Upper lobe of left lung (tissue), 6 donors: ENCODE results near the gene GGT6. TPM values are rescaled to one million over a fixed set of nuclear protein-coding genes. Genes with fewer than 3 reads are reported as not detected.
"Not testable (repeated sequence)": the region's sequence is repeated elsewhere in the genome, so short reads cannot be mapped to it uniquely, and the experiment has no call there.

ENCODE experiments used
- ATAC-seq, 2 donors: fragments of 200-7000 bp; cut with Tn5 transposase; one replicate each; pipeline ENCODE4 v1.9.1; 2022; ENCODE audit warnings: mild to moderate bottlenecking in 2 of 2, moderate library complexity in 2 of 2; ENCODE audit not compliant: low FRiP score in 2 of 2
- DNase-seq, 2 donors: peaks; one replicate each; pipeline ENCODE4 v3.0.0-alpha.2; 2019 to 2020
- H3K27ac ChIP-seq, 4 donors: fragments of 200-600 bp; sonication (generic); one replicate each; pipeline ENCODE4 v1.5.1; 2016 to 2019
- H3K27me3 ChIP-seq, 4 donors: fragments of 200-600 bp; sonication (generic); one replicate each; pipeline ENCODE4 v1.5.1; 2017 to 2019
- H3K36me3 ChIP-seq, 4 donors: fragments of 200-600 bp; sonication (generic); one replicate each; pipeline ENCODE4 v1.5.1; 2016 to 2019
- H3K4me1 ChIP-seq, 4 donors: fragments of 200-600 bp; sonication (generic); one replicate each; pipeline ENCODE4 v1.5.1; 2018 to 2019
- H3K4me3 ChIP-seq, 4 donors: fragments of 200-600 bp; sonication (generic); one replicate each; pipeline ENCODE4 v1.5.1; 2017 to 2019; ENCODE audit warnings: mild to moderate bottlenecking in 2 of 4, moderate library complexity in 1 of 4
- H3K9me3 ChIP-seq, 4 donors: fragments of 200-600 bp; sonication (generic); one replicate each; pipeline ENCODE4 v1.5.1; 2018 to 2019
- EP300 ChIP-seq, 4 donors: sonication (generic); formaldehyde crosslinking; IDR thresholded peaks; one replicate each; pipeline ENCODE4 v1.5.1; 2017; ENCODE audit warnings: antibody characterized with exemption in 4 of 4, control low read depth in 2 of 4
- POLR2A ChIP-seq, 4 donors: fragments of 450-650 bp; IDR thresholded peaks; one replicate each; pipeline ENCODE4 v1.5.1; 2016 to 2017; ENCODE audit warnings: antibody characterized with exemption in 4 of 4, mild to moderate bottlenecking in 2 of 4
- POLR2AphosphoS5 ChIP-seq, 2 donors: sonication (generic); formaldehyde crosslinking; IDR thresholded peaks; one replicate each; pipeline ENCODE4 v1.5.1; 2017; ENCODE audit warnings: antibody characterized with exemption in 2 of 2
- WGBS, 2 donors: methylation state at CpG; one replicate each; pipeline ENCODE4 v1.1.5; 2017 to 2018; 5-methylcytosine and 5-hydroxymethylcytosine counted together
- total RNA-seq, 6 donors: library from RNA; depleted of rRNA in 4 of 6; stranded (reverse); fragments of >200 nt in 4 of 6; gene quantifications; one replicate each; pipeline versions ENCODE4 v1.1.0 to v1.2.1, GENCODE V29; 2016 to 2021
- TF ChIP-seq, protein P1 (sequence below), 6 experiments: fragments of 450-650 bp in 4 of 6; fragments of 200-600 bp in 2 of 6; sonication (generic) in 2 of 6; IDR thresholded peaks; one replicate each; pipeline ENCODE4 v1.5.1; 2016 to 2019; ENCODE audit warnings: antibody characterized with exemption in 6 of 6
- donor health status: DM: no; HTN: no; CAD: no; lungs with moderate emphysema.
- donor health status: DM: no; HTN: yes; CAD: no; lungs with severe emphysema.

GGT6 gene
- total RNA-seq, 6 donors from 2014 or later = 3.8 to 18.7 (median 9.7) TPM

DNA sequence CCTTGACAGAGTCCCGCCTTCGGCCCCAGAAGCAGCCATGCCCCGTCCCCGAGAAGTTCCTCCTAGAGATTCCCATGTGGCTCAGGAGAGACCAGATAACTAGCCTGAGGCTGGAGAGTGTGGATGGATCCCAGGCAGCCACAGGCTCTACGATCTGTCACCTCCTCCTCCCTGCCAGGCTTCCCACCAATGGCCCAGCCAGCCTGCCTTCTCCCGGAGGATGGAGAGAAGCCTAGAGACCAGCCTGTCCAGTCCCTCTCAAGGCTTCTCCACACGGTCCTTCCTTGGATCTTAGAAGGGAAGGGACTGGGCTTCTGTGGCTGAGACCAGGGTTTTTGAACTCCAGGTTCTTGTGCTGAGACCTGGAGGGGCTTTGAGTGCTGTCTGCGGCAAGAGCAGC, 22.3 kb upstream of the GGT6 start:
- Histone ChIP-seq H3K27ac (no peak overlapping the region), H3K4me3 (no peak overlapping the region), H3K9me3 (no peaks in the 10 kb centered on the region), H3K27me3 (peaks cover 0 to 17% (median 5%) of the 10 kb centered on the region in 4 donors), H3K4me1 (peaks cover 13 to 20% (median 15%) of the 10 kb centered on the region in 4 donors), H3K36me3 (no peaks in the 10 kb centered on the region)
- 84 to 86% methylated on average over 4 to 8 of the region's 8 CpGs for WGBS, 2 donors
- ATAC-seq = no peak
- DNase-seq = no peak
- TF ChIP-seq EP300 (IDR thresholded peaks at IDR 0.05) (no peak), POLR2A (IDR thresholded peaks at IDR 0.05) (no peak), POLR2AphosphoS5 (IDR thresholded peaks at IDR 0.05) (no peak)
- TF ChIP-seq, protein P1, sequence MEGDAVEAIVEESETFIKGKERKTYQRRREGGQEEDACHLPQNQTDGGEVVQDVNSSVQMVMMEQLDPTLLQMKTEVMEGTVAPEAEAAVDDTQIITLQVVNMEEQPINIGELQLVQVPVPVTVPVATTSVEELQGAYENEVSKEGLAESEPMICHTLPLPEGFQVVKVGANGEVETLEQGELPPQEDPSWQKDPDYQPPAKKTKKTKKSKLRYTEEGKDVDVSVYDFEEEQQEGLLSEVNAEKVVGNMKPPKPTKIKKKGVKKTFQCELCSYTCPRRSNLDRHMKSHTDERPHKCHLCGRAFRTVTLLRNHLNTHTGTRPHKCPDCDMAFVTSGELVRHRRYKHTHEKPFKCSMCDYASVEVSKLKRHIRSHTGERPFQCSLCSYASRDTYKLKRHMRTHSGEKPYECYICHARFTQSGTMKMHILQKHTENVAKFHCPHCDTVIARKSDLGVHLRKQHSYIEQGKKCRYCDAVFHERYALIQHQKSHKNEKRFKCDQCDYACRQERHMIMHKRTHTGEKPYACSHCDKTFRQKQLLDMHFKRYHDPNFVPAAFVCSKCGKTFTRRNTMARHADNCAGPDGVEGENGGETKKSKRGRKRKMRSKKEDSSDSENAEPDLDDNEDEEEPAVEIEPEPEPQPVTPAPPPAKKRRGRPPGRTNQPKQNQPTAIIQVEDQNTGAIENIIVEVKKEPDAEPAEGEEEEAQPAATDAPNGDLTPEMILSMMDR (IDR thresholded peaks at IDR 0.05) = no peak

DNA sequence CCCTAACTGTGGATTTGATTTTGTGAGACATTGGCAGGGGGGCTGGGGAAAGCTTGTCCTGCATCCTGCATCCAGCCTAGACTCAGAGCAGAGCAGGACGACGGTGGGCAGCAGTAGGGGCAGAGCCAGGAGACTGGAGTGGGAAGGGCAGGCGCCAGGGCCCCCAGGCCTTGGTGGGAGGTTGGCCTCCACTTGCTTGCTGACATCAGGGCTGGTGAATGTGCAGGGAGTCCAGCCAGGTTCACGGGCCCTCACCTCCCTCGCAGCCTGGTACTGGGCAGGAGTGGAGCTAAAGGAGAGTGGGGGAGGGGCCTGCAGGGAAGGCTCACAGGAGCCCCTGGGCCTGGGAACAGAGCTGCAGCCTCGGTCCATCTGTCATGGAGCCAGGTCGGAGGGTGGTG, 21.7 kb upstream of the GGT6 start:
- TF ChIP-seq EP300 (IDR thresholded peaks at IDR 0.05) (no peak), POLR2A (IDR thresholded peaks at IDR 0.05) (no peak)
- TF ChIP-seq, protein P1 (IDR thresholded peaks at IDR 0.05) = no peak
- H3K27ac ChIP-seq = no peak overlapping the region
- H3K4me1 ChIP-seq = peaks cover 13 to 20% (median 15%) of the 10 kb centered on the region in 4 donors
- no peaks in the 10 kb centered on the region for H3K36me3 ChIP-seq
- ATAC-seq (no peak), DNase-seq (peak in 1 of 2 donors; percentile 55)
- H3K4me3 ChIP-seq = no peak overlapping the region
- 58 to 74% methylated on average over 6 to 7 of the region's 7 CpGs for WGBS, 2 donors
- peaks cover 0 to 17% (median 5%) of the 10 kb centered on the region in 4 donors for H3K27me3 ChIP-seq
- H3K9me3 ChIP-seq = no peaks in the 10 kb centered on the region

DNA sequence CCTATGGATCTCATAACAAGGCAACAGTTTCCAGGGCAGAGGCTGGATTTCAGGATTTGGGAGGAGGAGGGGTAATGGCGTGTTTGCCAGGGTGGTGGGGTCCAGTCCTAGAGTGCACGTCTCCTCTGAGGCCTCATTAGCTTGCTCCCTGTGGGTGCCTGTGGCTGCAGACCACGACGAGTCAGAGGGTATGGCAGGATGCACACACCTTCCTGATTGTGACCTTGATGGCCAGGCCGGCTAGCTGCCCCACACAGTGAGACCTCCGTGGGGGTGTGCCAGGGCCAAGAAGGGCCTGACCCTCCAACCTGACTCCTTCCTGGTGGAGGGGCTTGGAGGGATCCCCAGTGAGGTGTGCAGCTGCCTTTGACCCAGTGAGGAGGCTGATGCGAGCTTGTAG, 19.9 kb upstream of the GGT6 start:
- TF ChIP-seq, protein P1 (IDR thresholded peaks at IDR 0.05) = no peak
- TF ChIP-seq POLR2A (IDR thresholded peaks at IDR 0.05) (no peak), POLR2AphosphoS5 (IDR thresholded peaks at IDR 0.05) (no peak), EP300 (IDR thresholded peaks at IDR 0.05) (no peak)
- ATAC-seq (no peak), DNase-seq (no peak)
- Histone ChIP-seq H3K4me3 (no peak overlapping the region), H3K36me3 (no peaks in the 10 kb centered on the region), H3K27ac (no peak overlapping the region), H3K9me3 (no peaks in the 10 kb centered on the region), H3K4me1 (peaks cover 13 to 20% (median 15%) of the 10 kb centered on the region in 4 donors), H3K27me3 (peaks cover 0 to 17% (median 5%) of the 10 kb centered on the region in 4 donors)
- WGBS, 2 donors = 56 to 66% methylated on average over 5 to 7 of the region's 7 CpGs

DNA sequence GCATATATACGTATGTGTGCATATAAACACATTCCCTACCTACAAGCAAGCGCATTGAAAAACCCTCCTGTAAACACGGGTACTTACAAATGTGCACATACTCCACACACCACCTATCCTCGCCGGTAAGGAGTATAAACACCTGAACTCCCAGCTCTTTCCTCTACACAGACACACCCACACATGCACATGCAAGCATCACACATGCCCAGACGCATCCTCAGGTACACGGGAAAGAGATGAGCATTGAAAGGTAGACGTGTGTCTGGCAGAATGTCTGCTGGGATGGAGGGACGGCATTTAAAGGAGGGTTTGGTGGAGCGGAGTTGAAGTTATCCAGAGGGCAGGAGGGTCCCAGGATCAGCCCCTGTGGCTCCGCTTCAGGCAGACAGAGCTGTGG, 19.3 kb upstream of the GGT6 start:
- Histone ChIP-seq H3K36me3 (no peaks in the 10 kb centered on the region), H3K27ac (no peak overlapping the region), H3K9me3 (no peaks in the 10 kb centered on the region), H3K4me1 (peaks cover 9 to 14% (median 11%) of the 10 kb centered on the region in 4 donors), H3K4me3 (no peak overlapping the region), H3K27me3 (peaks cover 0 to 12% (median 5%) of the 10 kb centered on the region in 4 donors)
- DNase-seq (no peak), ATAC-seq (no peak)
- no peak for TF ChIP-seq EP300 (IDR thresholded peaks at IDR 0.05)
- no peak for TF ChIP-seq POLR2A (IDR thresholded peaks at IDR 0.05)
- TF ChIP-seq, protein P1 (IDR thresholded peaks at IDR 0.05) = no peak
- WGBS, 2 donors = 87% methylated on average over 11 of the region's 11 CpGs

DNA sequence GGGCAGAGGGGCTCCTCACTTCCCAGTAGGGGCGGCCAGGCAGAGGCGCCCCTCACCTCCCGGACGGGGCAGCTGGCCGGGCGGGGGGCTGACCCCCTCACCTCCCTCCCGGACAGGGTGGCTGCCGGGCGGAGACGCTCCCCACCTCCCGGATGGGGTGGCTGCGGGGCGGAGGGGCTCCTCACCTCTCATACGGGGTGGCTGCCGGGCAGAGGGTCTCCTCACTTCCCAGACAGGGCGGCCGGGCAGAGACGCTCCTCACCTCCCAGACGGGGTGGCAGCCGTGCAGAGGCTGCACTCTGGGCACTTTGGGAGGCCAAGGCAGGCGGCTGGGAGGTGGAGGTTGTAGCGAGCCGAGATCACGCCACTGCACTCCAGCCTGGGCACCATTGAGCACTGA, 18.0 kb upstream of the GGT6 start:
- not testable (repeated sequence) for ATAC-seq, H3K27ac ChIP-seq, H3K9me3 ChIP-seq, H3K36me3 ChIP-seq, H3K27me3 ChIP-seq, H3K4me1 ChIP-seq, H3K4me3 ChIP-seq
- 80 to 100% methylated on average over 1 to 2 of the region's 24 CpGs for WGBS, 2 donors
- peak in 1 of 2 donors; percentile 67 for DNase-seq
